Gastroesophageal sphincter (tissue), 3 donors: Measurements from ENCODE around the gene S100Z.

Experiments used
- EP300 ChIP-seq: sonication (generic); formaldehyde crosslinking; IDR thresholded peaks from one replicate; pipeline ENCODE4 v1.6.1; 2017; ENCODE audit warnings: antibody characterized with exemption, mild to moderate bottlenecking
- TF ChIP-seq, protein P1 (sequence below), 4 experiments: fragments of 200-600 bp in 2 of 4; fragments of 450-650 bp in 2 of 4; sonication (generic) in 1 of 4; IDR thresholded peaks; one replicate each; pipeline ENCODE4 v1.5.1; 2017 to 2019; ENCODE audit warnings: antibody characterized with exemption in 4 of 4, mild to moderate bottlenecking in 2 of 4, moderate library complexity in 2 of 4

GRCh38 chr5:76888733-76889300, 39.0 kb downstream of the S100Z start:
- TF ChIP-seq, protein P1, sequence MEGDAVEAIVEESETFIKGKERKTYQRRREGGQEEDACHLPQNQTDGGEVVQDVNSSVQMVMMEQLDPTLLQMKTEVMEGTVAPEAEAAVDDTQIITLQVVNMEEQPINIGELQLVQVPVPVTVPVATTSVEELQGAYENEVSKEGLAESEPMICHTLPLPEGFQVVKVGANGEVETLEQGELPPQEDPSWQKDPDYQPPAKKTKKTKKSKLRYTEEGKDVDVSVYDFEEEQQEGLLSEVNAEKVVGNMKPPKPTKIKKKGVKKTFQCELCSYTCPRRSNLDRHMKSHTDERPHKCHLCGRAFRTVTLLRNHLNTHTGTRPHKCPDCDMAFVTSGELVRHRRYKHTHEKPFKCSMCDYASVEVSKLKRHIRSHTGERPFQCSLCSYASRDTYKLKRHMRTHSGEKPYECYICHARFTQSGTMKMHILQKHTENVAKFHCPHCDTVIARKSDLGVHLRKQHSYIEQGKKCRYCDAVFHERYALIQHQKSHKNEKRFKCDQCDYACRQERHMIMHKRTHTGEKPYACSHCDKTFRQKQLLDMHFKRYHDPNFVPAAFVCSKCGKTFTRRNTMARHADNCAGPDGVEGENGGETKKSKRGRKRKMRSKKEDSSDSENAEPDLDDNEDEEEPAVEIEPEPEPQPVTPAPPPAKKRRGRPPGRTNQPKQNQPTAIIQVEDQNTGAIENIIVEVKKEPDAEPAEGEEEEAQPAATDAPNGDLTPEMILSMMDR (IDR thresholded peaks at IDR 0.05) = no peak
- TF ChIP-seq EP300 = no peak
